Measurements from ENCODE around the gene CELSR1.
A peak's percentile ranks its signal among the peaks of the same experiment; 100 is the strongest.
"Not testable (repeated sequence)": the region's sequence is repeated elsewhere in the genome, so short reads cannot be mapped to it uniquely, and the experiment has no call there.

Gene CELSR1

GRCh38 chr22:46402505-46402904 lies 134.9 kb downstream of the CELSR1 start:
- no peak for DNase-seq (ENCODE audit: low read depth in 2 of 2)

DNA sequence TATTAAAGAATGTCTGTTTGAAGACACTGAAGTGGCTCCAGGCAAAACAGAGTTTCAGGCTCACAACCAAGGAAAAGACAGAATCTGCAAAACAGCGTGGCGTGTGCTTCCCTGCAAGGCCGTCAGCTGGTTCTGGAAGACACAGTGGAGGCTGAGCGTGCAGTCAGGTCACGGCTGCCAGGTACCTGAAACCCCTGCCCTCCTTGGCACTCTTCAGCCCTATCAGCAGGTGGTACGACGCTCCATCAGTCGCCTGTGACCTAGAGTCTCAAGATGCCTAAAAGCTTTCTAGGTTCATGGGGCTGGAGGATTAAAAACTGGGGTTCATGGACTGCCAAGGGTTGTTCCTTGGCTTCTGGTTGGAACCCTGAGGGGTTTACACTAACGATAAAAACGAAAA lies 136.1 kb downstream of the CELSR1 start:
- DNase-seq (ENCODE audit: low read depth in 2 of 2) = no peak

- DNase-seq (ENCODE audit: low read depth in 2 of 2) = no peak
Measured at GRCh38 chr22:46399251-46400024, 138.0 kb downstream of the CELSR1 start.

DNA sequence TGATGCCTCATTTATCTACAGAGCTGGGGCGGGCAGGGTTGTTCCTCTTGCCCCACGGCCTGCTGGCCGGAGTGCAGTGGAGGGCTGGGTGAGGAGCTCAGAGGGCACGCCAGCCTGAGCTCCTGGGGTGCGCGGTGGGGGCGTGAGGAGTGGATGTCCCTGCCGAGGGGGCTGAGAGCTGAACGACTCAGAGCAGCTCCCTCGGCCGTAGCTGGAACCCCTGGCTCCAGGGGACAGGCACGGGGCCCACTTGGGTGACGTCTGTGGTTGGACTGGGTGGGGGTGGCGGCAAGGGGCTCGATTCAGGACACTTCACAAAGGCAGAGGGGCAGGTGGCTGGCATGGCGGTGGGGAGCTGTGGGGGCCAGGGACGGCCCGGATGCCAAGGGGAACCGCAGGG lies 139.5 kb downstream of the CELSR1 start:
- no peak for DNase-seq (ENCODE audit: low read depth in 2 of 2)

- no peak for DNase-seq (ENCODE audit: low read depth in 2 of 2)
Measured at GRCh38 chr22:46397514-46397913, 139.9 kb downstream of the CELSR1 start.

DNA sequence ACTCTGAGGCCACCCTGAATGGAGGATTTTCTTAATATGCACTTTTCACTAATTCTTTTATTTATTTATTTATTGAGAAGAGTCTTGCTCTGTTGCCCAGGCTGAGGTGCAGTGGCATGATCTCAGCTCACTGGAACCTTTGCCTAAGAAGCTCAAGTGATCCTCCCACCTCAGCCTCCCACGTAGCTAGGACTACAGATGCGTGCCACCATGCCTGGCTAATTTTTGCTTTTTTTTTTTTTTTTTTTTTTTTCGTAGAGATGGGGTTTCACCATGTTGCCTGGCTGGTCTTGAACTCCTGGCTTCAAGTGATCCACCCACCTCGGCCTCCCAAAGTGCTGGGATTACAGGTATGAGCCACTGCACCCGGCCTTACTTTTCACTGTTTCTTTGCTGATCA lies 140.4 kb downstream of the CELSR1 start:
- not testable (repeated sequence) for DNase-seq (ENCODE audit: low read depth in 2 of 2)

- no peak for DNase-seq (ENCODE audit: low read depth in 2 of 2)
Measured at GRCh38 chr22:46395145-46395544, 142.3 kb downstream of the CELSR1 start.

DNA sequence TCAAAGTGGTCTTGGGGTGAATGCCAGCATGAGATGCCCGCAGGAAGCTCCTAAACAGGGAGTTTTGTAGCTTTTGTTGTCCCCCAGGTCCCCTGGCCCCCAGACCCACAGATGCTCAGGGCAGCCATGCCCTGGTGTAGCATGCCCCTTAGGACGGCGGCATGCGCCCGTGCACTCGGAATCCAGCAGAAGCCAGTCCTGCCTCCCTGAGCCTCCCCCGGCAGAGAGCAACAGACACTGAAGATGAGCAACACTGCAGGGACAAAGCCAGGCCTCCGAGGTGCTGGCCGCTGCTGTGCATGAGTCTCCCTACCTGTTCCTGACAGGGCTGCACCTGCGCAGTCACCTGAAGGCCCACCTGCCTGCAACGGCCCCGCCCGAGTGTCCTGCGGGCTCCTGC lies 142.8 kb downstream of the CELSR1 start:
- no peak for DNase-seq (ENCODE audit: low read depth in 2 of 2)

- DNase-seq (ENCODE audit: low read depth in 2 of 2) = no peak
Measured at GRCh38 chr22:46393873-46394272, 143.5 kb downstream of the CELSR1 start.

- no peak for DNase-seq (ENCODE audit: low read depth in 2 of 2)
Measured at GRCh38 chr22:46392137-46392844, 145.1 kb downstream of the CELSR1 start.

GRCh38 chr22:46391486-46392136 lies 145.8 kb downstream of the CELSR1 start:
- no peak for DNase-seq (ENCODE audit: low read depth in 2 of 2)

GRCh38 chr22:46390652-46391301 lies 146.6 kb downstream of the CELSR1 start:
- DNase-seq (ENCODE audit: low read depth in 2 of 2) = peak; percentile 21 to 23

DNA sequence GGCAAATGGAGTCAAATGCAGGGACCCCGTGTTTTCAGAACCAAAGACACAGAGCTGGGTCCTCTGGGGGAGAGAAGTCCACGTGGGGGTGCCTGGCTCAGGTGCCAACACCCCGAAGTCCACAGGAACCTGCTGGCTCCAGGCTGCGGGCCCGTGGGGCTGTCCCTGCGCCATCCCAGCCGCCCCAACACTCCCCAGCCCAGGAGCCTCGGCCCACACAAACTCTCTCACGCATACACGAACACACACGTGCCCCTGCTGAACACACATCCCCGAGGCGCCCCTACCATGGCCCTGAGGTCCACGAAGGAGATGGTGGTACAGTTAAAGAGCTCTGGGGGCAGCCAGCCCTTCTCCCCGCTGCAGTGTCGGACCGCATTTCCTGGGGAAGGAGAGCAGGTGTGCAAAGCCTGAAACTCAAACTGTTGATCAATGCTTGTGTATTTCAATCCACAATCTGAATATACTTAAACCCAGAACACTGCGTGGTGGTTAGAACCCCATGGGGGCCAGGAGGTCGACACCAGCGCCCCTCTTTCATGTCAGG lies 147.2 kb downstream of the CELSR1 start:
- no peak for DNase-seq (ENCODE audit: low read depth in 2 of 2)

DNA sequence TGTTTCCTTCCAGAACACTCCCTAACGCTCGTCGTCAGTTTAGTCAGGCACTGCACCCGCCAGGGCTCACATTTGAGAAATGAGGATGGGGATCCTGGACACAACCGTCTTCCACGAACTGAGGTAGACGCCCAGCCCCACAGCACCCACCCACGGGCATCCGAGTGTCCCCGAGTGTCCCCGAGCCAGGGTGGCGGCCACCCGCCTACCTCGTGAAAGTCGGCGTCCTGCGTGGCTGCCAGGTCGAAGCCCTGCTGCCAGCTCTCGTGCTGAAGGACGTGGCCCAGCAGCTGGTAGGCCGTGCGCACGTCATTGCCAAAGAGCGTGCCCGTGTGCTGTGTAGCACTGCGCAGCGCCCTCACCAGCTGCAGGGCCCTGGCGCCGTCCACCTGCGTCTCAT lies 148.3 kb downstream of the CELSR1 start:
- DNase-seq (ENCODE audit: low read depth in 2 of 2) = no peak

- DNase-seq (ENCODE audit: low read depth in 2 of 2) = no peak
Measured at GRCh38 chr22:46388647-46389046, 148.8 kb downstream of the CELSR1 start.

- no peak for DNase-seq (ENCODE audit: low read depth in 2 of 2)
Measured at GRCh38 chr22:46387748-46388147, 149.7 kb downstream of the CELSR1 start.

DNA sequence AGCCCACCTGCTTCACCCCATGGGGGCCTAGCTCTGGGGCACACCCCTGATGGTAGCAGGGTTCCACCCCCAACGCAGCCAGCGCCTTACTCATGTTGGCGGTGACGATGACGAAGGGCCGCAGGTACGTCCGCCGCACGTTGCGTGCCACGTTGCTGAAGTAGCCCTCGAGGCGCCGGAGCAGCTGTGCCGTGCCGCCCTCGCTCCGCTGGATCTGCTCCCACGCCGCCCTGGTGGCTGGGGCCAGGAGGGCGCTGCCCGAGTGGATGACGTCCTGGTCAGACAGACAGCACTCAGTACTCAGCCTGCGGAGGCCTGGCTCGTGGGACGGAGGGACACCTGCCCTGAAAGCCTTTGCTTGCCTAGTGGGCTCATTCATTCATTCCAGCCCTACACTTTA lies 151.1 kb downstream of the CELSR1 start:
- DNase-seq (ENCODE audit: low read depth in 2 of 2) = no peak

DNA sequence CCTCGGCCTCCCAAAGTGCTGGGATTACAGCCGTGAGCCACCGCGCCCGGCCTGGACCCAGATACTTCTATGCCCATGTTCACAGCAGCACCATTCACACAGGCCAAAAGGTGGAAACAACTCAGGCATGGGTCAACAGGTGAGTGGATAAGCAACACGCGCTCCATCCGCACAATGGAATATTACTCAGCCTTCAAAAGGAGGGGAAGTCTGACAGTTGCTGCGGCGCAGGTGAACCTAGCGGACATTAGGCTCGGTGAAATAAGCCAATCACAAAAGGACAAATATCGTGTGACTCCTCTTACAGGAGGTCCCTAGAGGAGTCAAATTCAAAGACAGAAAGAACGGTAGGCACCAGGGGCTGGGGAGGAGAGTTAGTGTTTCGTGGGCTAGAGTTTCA lies 154.9 kb downstream of the CELSR1 start:
- DNase-seq (ENCODE audit: low read depth in 2 of 2) = no peak

- DNase-seq (ENCODE audit: low read depth in 2 of 2) = no peak
Measured at GRCh38 chr22:46381731-46382130, 155.7 kb downstream of the CELSR1 start.

GRCh38 chr22:46381142-46381541 lies 156.3 kb downstream of the CELSR1 start:
- no peak for DNase-seq (ENCODE audit: low read depth in 2 of 2)

- no peak for DNase-seq (ENCODE audit: low read depth in 2 of 2)
Measured at GRCh38 chr22:46380581-46380980, 156.8 kb downstream of the CELSR1 start.

- no peak for DNase-seq (ENCODE audit: low read depth in 2 of 2)
Measured at GRCh38 chr22:46380069-46380468, 157.4 kb downstream of the CELSR1 start.
